IPS-NIHi11 (cell line): ENCODE measurements around the gene ZCWPW1.

ENCODE experiments used
- DNase-seq: peaks from one replicate; pipeline ENCODE4 v3.0.0; 2012; ENCODE audit warnings: mixed read lengths, low spot score

Gene ZCWPW1

DNA sequence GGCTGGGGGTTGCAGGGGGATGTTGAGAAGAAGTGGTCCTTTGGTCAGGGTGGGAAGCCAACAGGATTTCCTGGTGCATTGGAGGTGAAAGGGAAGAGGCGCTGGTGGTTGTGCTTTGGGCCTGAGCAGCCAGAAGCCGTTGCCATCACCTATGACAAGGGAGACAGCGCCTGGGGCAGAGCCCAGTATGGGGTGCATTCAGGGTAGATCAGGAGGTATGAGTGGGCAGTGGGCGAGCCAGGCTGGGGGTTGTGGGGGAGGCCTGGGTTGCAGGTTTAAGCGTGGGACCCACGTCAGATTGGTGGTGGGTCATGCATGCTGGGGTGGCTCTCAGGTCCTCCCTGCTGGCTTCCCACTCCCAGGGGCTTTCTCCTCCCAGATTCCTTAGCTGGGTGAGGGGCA, 76.8 kb downstream of the ZCWPW1 start:
- no peak for DNase-seq
